ENCODE measurements around the gene NLK.
"Not testable (repeated sequence)": the region's sequence is repeated elsewhere in the genome, so short reads cannot be mapped to it uniquely, and the experiment has no call there.

NLK gene

GRCh38 chr17:28196636-28197035 lies 154.2 kb downstream of the NLK start:
- no peak for DNase-seq (ENCODE audit: low read depth)

- no peak for DNase-seq (ENCODE audit: low read depth)
These were observed 156.6 kb downstream of the NLK start for GRCh38 chr17:28199115-28199514.

- DNase-seq (ENCODE audit: low read depth): no peak
These were observed 157.3 kb downstream of the NLK start for GRCh38 chr17:28199728-28200127.

- no peak for DNase-seq (ENCODE audit: low read depth)
These were observed 158.8 kb downstream of the NLK start for GRCh38 chr17:28201315-28201714.

- DNase-seq (ENCODE audit: low read depth): no peak
These were observed 161.8 kb downstream of the NLK start for GRCh38 chr17:28204244-28204643.

GRCh38 chr17:28204751-28205150 lies 162.3 kb downstream of the NLK start:
- no peak for DNase-seq (ENCODE audit: low read depth)

- DNase-seq (ENCODE audit: low read depth): no peak
These were observed 163.8 kb downstream of the NLK start for GRCh38 chr17:28206292-28206691.

- no peak for DNase-seq (ENCODE audit: low read depth)
These were observed 169.3 kb downstream of the NLK start for GRCh38 chr17:28211811-28212210.

GRCh38 chr17:28213578-28213977 lies 171.1 kb downstream of the NLK start:
- not testable (repeated sequence) for DNase-seq (ENCODE audit: low read depth)

GRCh38 chr17:28216052-28216451 lies 173.6 kb downstream of the NLK start:
- no peak for DNase-seq (ENCODE audit: low read depth)

- DNase-seq (ENCODE audit: low read depth): no peak
These were observed 174.1 kb downstream of the NLK start for GRCh38 chr17:28216528-28216927.

GRCh38 chr17:28219771-28220170 lies 177.3 kb downstream of the NLK start:
- DNase-seq (ENCODE audit: low read depth): no peak

- no peak for DNase-seq (ENCODE audit: low read depth)
These were observed 179.4 kb downstream of the NLK start for GRCh38 chr17:28221751-28222414.

GRCh38 chr17:28225271-28225670 lies 182.8 kb downstream of the NLK start:
- DNase-seq (ENCODE audit: low read depth): no peak

GRCh38 chr17:28225867-28226266 lies 183.4 kb downstream of the NLK start:
- DNase-seq (ENCODE audit: low read depth): no peak

GRCh38 chr17:28226563-28227315 lies 184.3 kb downstream of the NLK start:
- no peak for DNase-seq (ENCODE audit: low read depth)

GRCh38 chr17:28227316-28228108 lies 185.0 kb downstream of the NLK start:
- DNase-seq (ENCODE audit: low read depth): no peak

GRCh38 chr17:28228109-28228840 lies 185.8 kb downstream of the NLK start:
- DNase-seq (ENCODE audit: low read depth): no peak

GRCh38 chr17:28228986-28229729 lies 186.7 kb downstream of the NLK start:
- no peak for DNase-seq (ENCODE audit: low read depth)

GRCh38 chr17:28230011-28230410 lies 187.5 kb downstream of the NLK start:
- DNase-seq (ENCODE audit: low read depth): no peak

- not testable (repeated sequence) for DNase-seq (ENCODE audit: low read depth)
These were observed 188.1 kb downstream of the NLK start for GRCh38 chr17:28230607-28231006.
